Frontal cortex (tissue), 4 donors: ENCODE data around the gene PDE4B. TPM values are rescaled to one million over a fixed set of nuclear protein-coding genes. Genes with fewer than 3 reads are reported as not detected.
"Not testable (repeated sequence)": the region's sequence is repeated elsewhere in the genome, so short reads cannot be mapped to it uniquely, and the experiment has no call there.

Experiments
- DNase-seq, 2 donors: peaks; one replicate each; pipeline ENCODE4 v3.0.0; 2012; ENCODE audit warnings: low spot score in 2 of 2
- FAIRE-seq: peaks from 2 replicates; lab custom pipeline; 2012; peaks lifted over from hg19 to GRCh38; lab: Jason Lieb, UNC
- small RNA-seq: library from RNA; depleted of rRNA; stranded (forward); fragments of <200 nt; gene quantifications from one replicate; pipeline ENCODE3, GENCODE V24; 2014
- total RNA-seq: library from RNA; depleted of rRNA; stranded (reverse); fragments of >200 nt; gene quantifications from one replicate; pipeline ENCODE4 v1.2.3, GENCODE V29; 2014
- donor health status: control.
- donor health status: control.
- donor health status: control.

The PDE4B gene
- total RNA-seq, 1 donor from 2014 or later, result 91.7 TPM

DNA sequence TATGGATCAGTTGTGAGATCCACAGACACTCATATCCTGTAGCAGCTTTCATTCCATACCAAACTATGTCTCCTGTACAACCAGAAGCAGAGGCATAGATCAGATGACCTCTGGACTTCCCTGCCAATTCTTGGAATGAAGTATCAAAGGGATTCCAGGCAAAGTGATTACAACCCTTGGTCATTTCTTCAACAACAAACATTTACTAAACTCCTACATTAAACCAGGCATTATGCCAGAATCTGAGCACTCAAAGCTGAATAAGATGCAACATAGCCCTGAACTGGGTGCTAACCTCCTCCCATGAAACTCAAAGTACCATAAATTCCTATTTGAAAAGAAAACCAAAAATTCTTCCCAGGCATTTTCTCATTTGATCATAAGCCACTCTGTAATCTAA, 620.0 kb downstream of the PDE4B start:
- FAIRE-seq, result no peak

DNA sequence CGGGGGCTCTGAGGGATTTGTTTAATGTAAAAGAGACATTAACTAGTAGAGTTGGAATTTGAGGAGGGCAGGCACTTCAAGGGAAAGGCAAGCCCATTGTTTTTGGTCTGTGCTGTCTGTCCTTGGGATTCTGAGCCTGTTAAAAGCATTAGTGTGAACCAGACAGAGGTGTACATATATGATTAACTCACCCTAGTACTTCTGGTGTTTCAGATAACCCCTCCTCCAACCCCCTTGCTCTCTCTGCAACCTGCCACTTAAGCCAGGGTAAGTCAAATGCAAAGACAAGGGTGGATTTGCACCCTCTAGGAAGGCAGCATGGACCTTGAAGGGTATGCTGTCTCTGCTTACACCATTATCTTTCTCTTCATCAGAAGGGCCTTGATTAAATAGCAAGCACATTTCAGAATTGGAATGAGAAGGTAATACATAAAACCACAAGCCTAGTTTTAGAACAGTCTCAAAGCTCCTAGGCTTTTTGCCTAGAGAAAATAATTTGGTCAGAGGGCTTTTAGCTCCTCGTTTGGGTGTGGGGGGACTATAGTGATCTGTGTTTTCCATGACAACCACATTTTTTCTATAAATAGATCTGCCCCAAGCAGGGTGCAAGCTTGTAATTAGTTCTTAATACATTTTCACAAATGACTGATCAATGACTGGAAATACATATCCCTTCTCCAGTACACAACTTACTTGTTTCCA, 620.6 kb downstream of the PDE4B start:
- DNase-seq (no peak), FAIRE-seq (no peak)

More for the DNA sequence above, 620.0 kb downstream of the PDE4B start:
- DNase-seq, result no peak

DNA sequence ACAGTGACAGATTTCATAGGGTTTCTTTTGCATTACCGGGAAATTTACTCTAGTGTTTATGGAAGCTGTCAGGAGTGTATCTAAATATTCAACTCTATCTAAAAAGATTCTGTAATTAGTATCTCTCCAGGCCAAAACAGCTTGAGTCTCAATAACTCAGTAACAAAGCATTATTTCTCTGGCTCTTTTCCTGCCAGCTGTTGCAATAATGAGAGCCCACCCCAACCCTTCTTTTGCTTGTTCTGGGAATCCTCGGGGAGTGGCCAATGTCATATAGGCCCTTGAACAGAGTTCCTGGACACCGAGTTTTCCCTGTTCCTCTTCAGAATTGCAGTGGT, 621.1 kb downstream of the PDE4B start:
- FAIRE-seq, result no peak
- DNase-seq, result no peak

GRCh38 chr1:66415281-66415680, 622.6 kb downstream of the PDE4B start:
- no peak for DNase-seq
- FAIRE-seq, result no peak

GRCh38 chr1:66415866-66416265, 623.2 kb downstream of the PDE4B start:
- FAIRE-seq (no peak), DNase-seq (no peak)

DNA sequence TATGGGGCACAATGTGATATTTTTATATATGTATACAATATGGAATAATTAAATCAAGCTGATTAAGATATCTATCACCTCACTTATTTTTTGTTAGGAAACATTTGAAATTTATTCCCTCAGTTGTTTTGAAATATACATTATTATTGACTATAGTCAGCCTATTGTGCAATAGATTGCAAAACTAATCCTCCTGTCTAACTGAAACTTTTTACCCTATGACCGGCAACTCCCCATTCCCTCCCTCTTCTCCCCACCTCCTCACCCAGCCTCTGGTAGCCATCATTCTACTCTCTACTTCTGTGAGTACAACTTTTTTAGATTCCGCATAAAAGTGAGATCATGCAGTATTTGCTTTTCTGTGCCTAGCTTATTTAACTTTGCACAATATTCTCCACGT, 623.6 kb downstream of the PDE4B start:
- DNase-seq, result no peak
- FAIRE-seq, result no peak

GRCh38 chr1:66418021-66418420, 625.3 kb downstream of the PDE4B start:
- no peak for DNase-seq
- FAIRE-seq, result no peak

DNA sequence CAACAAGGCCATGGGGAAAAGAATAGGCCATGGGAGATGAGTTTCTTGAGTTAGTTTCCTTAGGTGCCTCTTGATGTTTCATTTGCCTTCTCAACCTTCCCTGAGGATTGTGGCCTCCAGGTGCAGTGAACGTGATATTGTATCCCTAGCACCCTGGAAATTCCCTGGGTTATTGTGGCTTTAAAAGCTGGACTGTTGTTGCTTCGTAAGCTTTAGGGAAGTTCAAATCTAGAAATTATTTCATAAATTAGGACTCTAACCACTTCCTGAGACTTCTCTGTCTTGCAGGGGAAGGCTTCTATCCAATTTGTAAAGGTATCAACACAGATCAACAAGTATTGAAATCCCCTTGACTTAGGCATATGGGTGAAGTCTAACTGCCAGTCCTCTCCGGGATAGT, 627.5 kb downstream of the PDE4B start:
- not testable (repeated sequence) for FAIRE-seq, DNase-seq

- not testable (repeated sequence) for FAIRE-seq, DNase-seq
Measured at GRCh38 chr1:66420906-66421305, 628.2 kb downstream of the PDE4B start.

- DNase-seq (no peak), FAIRE-seq (no peak)
Measured at GRCh38 chr1:66422804-66423203, 630.1 kb downstream of the PDE4B start.

Small RNA genes within 50 kb of the gene (small RNA-seq; reads per million reads assigned to genes)
- gene RN7SL854P (not detected), gene RNU4-88P (not detected)
